HG03103 (cell line): ENCODE data around the gene IL22RA1.

Experiments used
- ATAC-seq: cut with Tn5 transposase; IDR thresholded peaks from one replicate; pipeline ENCODE4 v1.9.1; 2021; ENCODE audit warnings: low read depth; ENCODE audit not compliant: unreplicated experiment

The IL22RA1 gene

GRCh38 chr1:24117722-24118409 is 25.1 kb downstream of the IL22RA1 start:
- ATAC-seq, result no peak

GRCh38 chr1:24117132-24117531 is 25.8 kb downstream of the IL22RA1 start:
- no peak for ATAC-seq

- no peak for ATAC-seq
These were observed 28.2 kb downstream of the IL22RA1 start for GRCh38 chr1:24114753-24115152.

GRCh38 chr1:24113641-24114033 is 29.3 kb downstream of the IL22RA1 start:
- no peak for ATAC-seq

- no peak for ATAC-seq
These were observed 30.8 kb downstream of the IL22RA1 start, which contains the start of gene MYOM3 for GRCh38 chr1:24111996-24112779. TSS of gene MYOM3 (minus strand) at chr1:24112135. CDS start at chr1:24108636, 3,499 bp downstream.

GRCh38 chr1:24111262-24111995 is 31.5 kb downstream of the IL22RA1 start:
- ATAC-seq, result no peak

- ATAC-seq, result no peak
These were observed 32.2 kb downstream of the IL22RA1 start for GRCh38 chr1:24110642-24111261.

GRCh38 chr1:24109686-24110475 is 33.1 kb downstream of the IL22RA1 start:
- ATAC-seq, result no peak

- ATAC-seq, result no peak
These were observed 33.8 kb downstream of the IL22RA1 start for GRCh38 chr1:24109166-24109483.

GRCh38 chr1:24108334-24109165 is 34.4 kb downstream of the IL22RA1 start:
- no peak for ATAC-seq

- no peak for ATAC-seq
These were observed 35.3 kb downstream of the IL22RA1 start for GRCh38 chr1:24107462-24108138.

GRCh38 chr1:24105368-24106160 is 37.4 kb downstream of the IL22RA1 start:
- no peak for ATAC-seq

- no peak for ATAC-seq
These were observed 38.1 kb downstream of the IL22RA1 start for GRCh38 chr1:24104854-24105253.

- ATAC-seq, result no peak
These were observed 39.1 kb downstream of the IL22RA1 start for GRCh38 chr1:24103879-24104278.

- no peak for ATAC-seq
These were observed 39.5 kb downstream of the IL22RA1 start for GRCh38 chr1:24103408-24103807.

GRCh38 chr1:24102961-24103360 is 40.0 kb downstream of the IL22RA1 start:
- ATAC-seq, result no peak

GRCh38 chr1:24101796-24102586 is 40.9 kb downstream of the IL22RA1 start:
- ATAC-seq, result no peak
